Calu3 (cell line): ENCODE results near the gene ZNF766. TPM values are rescaled to one million over a fixed set of nuclear protein-coding genes. Genes with fewer than 3 reads are reported as not detected.
"Not testable (repeated sequence)": the region's sequence is repeated elsewhere in the genome, so short reads cannot be mapped to it uniquely, and the experiment has no call there.

ENCODE experiments used
- BruUV-seq: library from RNA; stranded (reverse); fragments of 400-500 nt; replicated peaks from 2 replicates; lab custom pipeline; 2021; lab: Mats Ljungman, UMichigan
- CTCF ChIA-PET: fragments of 300-600 bp; sonication (Branson Sonifier 250); formaldehyde crosslinking; loops from one replicate; lab custom pipeline; 2022; ENCODE audit warnings: antibody characterized with exemption; lab: Charles Lee
- DNase-seq: peaks from one replicate; pipeline ENCODE4 v3.0.0; 2022
- H3K27ac Mint-ChIP-seq: one replicate; pipeline ENCODE4 v1.8.0; 2022; ENCODE audit warnings: mixed read lengths; ENCODE audit not compliant: unreplicated experiment
- H3K27me3 Mint-ChIP-seq: one replicate; pipeline ENCODE4 v1.8.0; 2022; ENCODE audit warnings: mixed read lengths; ENCODE audit not compliant: unreplicated experiment
- H3K36me3 Mint-ChIP-seq: one replicate; pipeline ENCODE4 v1.8.0; 2022; ENCODE audit warnings: mild to moderate bottlenecking, moderate library complexity, mixed read lengths; ENCODE audit not compliant: insufficient read depth, unreplicated experiment
- H3K4me1 Mint-ChIP-seq: one replicate; pipeline ENCODE4 v1.8.0; 2022; ENCODE audit warnings: mild to moderate bottlenecking, low read depth, mixed read lengths; ENCODE audit not compliant: unreplicated experiment
- H3K4me3 Mint-ChIP-seq: one replicate; pipeline ENCODE4 v1.8.0; 2022; ENCODE audit warnings: mild to moderate bottlenecking, low read depth, moderate library complexity, mixed read lengths; ENCODE audit not compliant: unreplicated experiment
- H3K9me3 Mint-ChIP-seq: one replicate; pipeline ENCODE4 v1.8.0; 2022; ENCODE audit warnings: low read depth, mixed read lengths; ENCODE audit not compliant: unreplicated experiment
- CTCF ChIP-seq: fragments of 200-600 bp; IDR thresholded peaks from one replicate; pipeline ENCODE4 v1.8.0; 2022; ENCODE audit warnings: antibody characterized with exemption; ENCODE audit not compliant: unreplicated experiment
- intact Hi-C: fragments of 100-400 bp; cut with micrococcal nuclease; formaldehyde crosslinking; loops from one replicate; pipeline ENCODE4 v1.10.0; 2022; ENCODE audit not compliant: unreplicated experiment
- total RNA-seq: library from RNA; stranded (reverse); gene quantifications from 2 replicates; pipeline ENCODE4 v1.2.3, GENCODE V29; 2022

ZNF766 gene
- total RNA-seq, 1 experiment from 2014 or later, result 26.6 TPM

- CTCF ChIA-PET, result no interaction called here
- DNase-seq, result no peak
- Mint-ChIP-seq H3K9me3 (peaks cover 23% of the 10 kb centered on the region), H3K36me3 (no peaks in the 10 kb centered on the region), H3K27me3 (no peaks in the 10 kb centered on the region), H3K27ac (no peak overlapping the region), H3K4me3 (no peak overlapping the region), H3K4me1 (no peaks in the 10 kb centered on the region)
- no peak for TF ChIP-seq CTCF
- no TSS peak for BruUV-seq
- intact Hi-C loops, result no loop called here
Observed at GRCh38 chr19:52258426-52258825, 11.0 kb upstream of the ZNF766 start.

DNA sequence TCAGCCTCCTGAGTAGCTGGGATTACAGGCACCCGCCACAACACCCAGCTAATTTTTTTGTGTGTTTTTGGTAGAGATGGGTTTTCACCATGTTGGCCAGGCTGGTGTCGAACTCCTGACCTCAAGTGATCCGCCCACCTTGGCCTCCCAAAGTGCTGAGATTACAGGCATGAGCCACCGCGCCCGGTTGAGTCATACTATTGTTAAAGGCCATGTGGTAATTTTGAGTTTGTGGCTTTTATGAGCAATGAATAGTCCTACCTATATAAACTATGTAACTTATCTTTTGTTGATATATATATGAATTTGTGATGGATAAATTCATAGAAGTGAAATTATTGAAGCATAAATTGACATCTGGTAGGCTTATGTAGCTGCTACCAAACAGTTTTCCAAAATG is 3.8 kb upstream of the ZNF766 start:
- H3K27me3 Mint-ChIP-seq, H3K27ac Mint-ChIP-seq, CTCF ChIA-PET, H3K4me1 Mint-ChIP-seq, DNase-seq, H3K4me3 Mint-ChIP-seq, intact Hi-C loops, H3K9me3 Mint-ChIP-seq, BruUV-seq: not testable (repeated sequence)
- H3K36me3 Mint-ChIP-seq, result peaks cover 15% of the 10 kb centered on the region

DNA sequence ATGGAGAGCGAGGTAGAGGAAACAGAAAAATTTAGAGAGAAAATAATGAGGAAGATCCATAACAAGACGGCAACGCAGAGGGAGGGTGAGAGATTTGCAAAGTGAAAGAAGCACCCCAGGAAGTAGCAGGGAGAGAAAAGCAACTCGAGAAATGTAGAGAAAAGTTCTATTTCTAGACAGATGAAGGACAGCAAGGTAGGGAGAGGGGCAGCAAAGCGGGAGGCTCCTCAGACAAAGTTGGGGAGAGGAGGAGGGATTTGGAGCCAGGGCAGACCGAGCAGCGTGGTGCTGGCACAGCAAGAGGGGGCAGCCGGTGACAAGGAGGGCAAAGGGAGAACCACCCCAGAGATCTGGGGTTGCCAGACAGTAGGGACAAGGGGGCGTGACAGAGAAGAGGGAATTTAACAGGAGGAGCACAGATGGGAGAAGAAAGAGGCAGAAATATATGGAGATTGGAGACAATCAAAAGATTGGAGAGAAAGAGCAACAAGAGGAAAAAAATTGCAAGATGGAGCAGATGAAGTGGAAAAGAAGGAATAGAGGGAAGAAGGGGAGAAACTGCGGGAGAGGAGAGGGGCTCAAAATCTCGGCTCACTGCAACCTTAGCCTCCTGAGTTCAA is 989 bp downstream of the ZNF766 start:
- peaks cover 23% of the 10 kb centered on the region for H3K9me3 Mint-ChIP-seq
- BruUV-seq, result no TSS peak
- TF ChIP-seq CTCF, result no peak
- peak overlapping the region; percentile 81 for H3K27ac Mint-ChIP-seq
- peaks cover 13% of the 10 kb centered on the region for H3K4me1 Mint-ChIP-seq
- DNase-seq, result peak; percentile 30
- CTCF ChIA-PET, result no interaction called here
- intact Hi-C loops, result no loop called here
- H3K36me3 Mint-ChIP-seq, result peaks cover 37% of the 10 kb centered on the region
- peak overlapping the region; percentile 85 for H3K4me3 Mint-ChIP-seq
- H3K27me3 Mint-ChIP-seq, result no peaks in the 10 kb centered on the region

- Mint-ChIP-seq H3K27me3 (no peaks in the 10 kb centered on the region), H3K4me3 (no peak overlapping the region), H3K4me1 (peaks cover 13% of the 10 kb centered on the region), H3K27ac (peak overlapping the region; percentile 38), H3K36me3 (peaks cover 53% of the 10 kb centered on the region), H3K9me3 (peaks cover 23% of the 10 kb centered on the region)
- intact Hi-C loops, result no loop called here
- CTCF ChIA-PET, result no interaction called here
- TF ChIP-seq CTCF, result no peak
- DNase-seq, result no peak
- no TSS peak for BruUV-seq
Observed at GRCh38 chr19:52273301-52273700, 3.9 kb downstream of the ZNF766 start.

DNA sequence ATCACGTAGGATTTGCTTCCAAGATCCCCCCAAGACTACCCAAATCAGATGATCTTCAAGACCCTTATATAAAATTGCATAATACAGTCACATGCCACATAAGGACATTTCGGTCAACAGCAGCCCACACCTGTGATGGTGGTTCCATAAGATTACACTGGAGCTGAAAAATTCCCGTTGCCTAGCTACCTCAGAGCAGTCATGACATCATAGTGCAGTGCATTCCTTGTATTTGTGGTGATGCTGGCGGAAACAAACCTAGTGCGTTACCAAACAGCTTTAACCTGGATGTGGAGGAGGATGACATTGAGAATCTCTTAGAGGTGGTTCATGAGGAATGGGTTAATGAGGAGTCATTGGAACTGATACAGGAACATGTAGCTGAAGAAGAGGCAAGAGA is 4.8 kb downstream of the ZNF766 start:
- Mint-ChIP-seq H3K9me3 (peaks cover 28% of the 10 kb centered on the region), H3K27ac (no peak overlapping the region), H3K4me3 (no peak overlapping the region), H3K4me1 (peaks cover 13% of the 10 kb centered on the region), H3K36me3 (peaks cover 59% of the 10 kb centered on the region), H3K27me3 (no peaks in the 10 kb centered on the region)
- BruUV-seq, result no TSS peak
- DNase-seq, result no peak
- CTCF ChIA-PET, result no interaction called here
- TF ChIP-seq CTCF, result no peak
- intact Hi-C loops, result no loop called here
